ENCODE data around the gene CRYAB. TPM values are rescaled to one million over a fixed set of nuclear protein-coding genes. Genes with fewer than 3 reads are reported as not detected.
"Not testable (repeated sequence)": the region's sequence is repeated elsewhere in the genome, so short reads cannot be mapped to it uniquely, and the experiment has no call there.

The CRYAB gene
- total and polyA plus RNA-seq, 3 donors from 2014 or later: 18.4 to 116 (median 20.6) TPM

DNA sequence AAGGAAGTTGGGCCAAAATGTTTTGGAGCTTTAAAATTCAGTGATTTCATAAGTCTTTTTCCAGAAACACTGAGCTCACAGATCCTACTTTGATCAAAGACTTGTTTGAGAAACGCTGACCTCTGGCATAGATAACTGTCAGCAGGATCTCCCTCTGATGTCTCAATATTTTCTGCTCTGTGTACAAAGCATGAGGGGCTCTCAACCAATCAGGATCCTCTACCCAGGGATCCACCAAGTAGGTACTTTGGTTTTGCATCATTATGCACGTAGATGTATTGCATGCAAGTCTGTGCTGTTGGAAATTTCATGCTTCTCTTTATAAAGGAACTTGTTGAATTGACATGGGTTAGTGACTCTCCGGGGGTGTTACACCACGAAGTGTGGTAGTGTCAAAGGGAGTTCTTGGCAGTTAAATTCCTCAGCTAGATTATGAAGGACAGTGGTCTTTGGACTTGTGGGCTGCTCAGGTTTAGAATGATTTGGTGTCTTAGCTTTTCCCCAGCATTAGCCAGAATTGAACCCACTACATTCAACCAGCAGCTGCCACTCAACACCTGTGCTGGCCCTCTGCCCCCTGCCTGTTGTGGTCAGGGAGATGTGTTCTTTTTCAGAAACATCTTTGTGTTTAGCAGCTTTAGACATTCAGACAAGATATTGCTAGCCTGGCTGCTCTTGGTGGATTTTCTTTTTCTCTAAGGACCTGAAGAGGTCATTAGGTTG is 23.9 kb upstream of the CRYAB start:
- Histone ChIP-seq H3K27ac (no peak overlapping the region), H3K9me3 (no peaks in the 10 kb centered on the region), H3K36me3 (ENCODE audit: low read depth, missing control alignments) (no peaks in the 10 kb centered on the region), H3K27me3 (no peaks in the 10 kb centered on the region), H3K4me3 (no peak overlapping the region), H3K4me1 (peaks cover 13% of the 10 kb centered on the region)
- no peak for DNase-seq
- 60 to 68% methylated on average over 4 of the region's 4 CpGs for WGBS, 2 donors
- intact Hi-C loops (cut with DNase I; ENCODE audit: low total_unique reads): loop anchor here (5.0 kb wide), 1 partner anchor 42 kb away; no protein-coding TSS in a partner anchor
- TF ChIP-seq, protein P1, sequence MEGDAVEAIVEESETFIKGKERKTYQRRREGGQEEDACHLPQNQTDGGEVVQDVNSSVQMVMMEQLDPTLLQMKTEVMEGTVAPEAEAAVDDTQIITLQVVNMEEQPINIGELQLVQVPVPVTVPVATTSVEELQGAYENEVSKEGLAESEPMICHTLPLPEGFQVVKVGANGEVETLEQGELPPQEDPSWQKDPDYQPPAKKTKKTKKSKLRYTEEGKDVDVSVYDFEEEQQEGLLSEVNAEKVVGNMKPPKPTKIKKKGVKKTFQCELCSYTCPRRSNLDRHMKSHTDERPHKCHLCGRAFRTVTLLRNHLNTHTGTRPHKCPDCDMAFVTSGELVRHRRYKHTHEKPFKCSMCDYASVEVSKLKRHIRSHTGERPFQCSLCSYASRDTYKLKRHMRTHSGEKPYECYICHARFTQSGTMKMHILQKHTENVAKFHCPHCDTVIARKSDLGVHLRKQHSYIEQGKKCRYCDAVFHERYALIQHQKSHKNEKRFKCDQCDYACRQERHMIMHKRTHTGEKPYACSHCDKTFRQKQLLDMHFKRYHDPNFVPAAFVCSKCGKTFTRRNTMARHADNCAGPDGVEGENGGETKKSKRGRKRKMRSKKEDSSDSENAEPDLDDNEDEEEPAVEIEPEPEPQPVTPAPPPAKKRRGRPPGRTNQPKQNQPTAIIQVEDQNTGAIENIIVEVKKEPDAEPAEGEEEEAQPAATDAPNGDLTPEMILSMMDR (IDR thresholded peaks at IDR 0.05): no peak
- no peak for TF ChIP-seq POLR2A (IDR thresholded peaks at IDR 0.05)

DNA sequence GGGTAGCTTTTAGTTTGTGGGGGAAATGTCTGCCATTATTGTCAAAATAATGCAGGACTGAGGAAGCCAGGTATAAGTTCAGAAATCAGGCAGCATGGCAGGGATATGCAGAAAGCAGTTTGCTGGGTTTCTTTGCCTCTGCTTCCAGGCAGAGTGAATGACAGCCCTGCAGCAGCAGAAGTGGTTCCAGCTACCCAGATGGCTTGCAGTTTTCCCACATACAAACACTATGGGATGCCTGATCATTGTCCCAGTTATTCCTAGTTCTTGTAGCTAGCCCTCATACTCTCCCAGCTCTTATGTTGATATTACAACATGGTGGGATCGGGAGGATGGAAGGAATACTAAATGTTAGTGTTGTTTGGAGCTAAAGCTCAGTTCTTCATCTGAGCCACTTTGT is 22.7 kb upstream of the CRYAB start:
- intact Hi-C loops (cut with DNase I; ENCODE audit: low total_unique reads): no loop called here
- WGBS, 2 donors: 94 to 95% methylated on average over 1 of the region's 1 CpG

DNA sequence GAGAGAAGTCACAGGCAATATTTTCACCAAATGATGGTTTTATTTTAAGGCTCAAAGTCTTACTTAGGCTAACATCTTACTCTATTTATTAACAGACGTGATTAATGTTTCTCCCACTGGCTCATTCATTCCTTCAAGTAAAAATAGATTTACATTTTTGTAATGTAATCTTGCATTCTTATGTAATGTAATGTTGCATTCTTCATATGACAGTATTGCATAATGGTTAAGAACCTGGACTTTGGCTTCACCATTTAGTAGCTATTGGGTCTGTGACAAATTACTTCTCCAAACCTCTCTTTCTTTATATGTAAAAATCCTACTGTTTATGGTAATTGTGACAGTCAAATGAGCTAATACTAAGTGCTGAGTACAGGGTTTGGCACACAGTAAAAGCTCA is 22.3 kb upstream of the CRYAB start:
- 92 to 94% methylated on average over 1 of the region's 1 CpG for WGBS, 2 donors
- no peak for DNase-seq
- Histone ChIP-seq H3K4me1 (peaks cover 13% of the 10 kb centered on the region), H3K9me3 (no peaks in the 10 kb centered on the region), H3K4me3 (no peak overlapping the region), H3K36me3 (ENCODE audit: low read depth, missing control alignments) (no peaks in the 10 kb centered on the region), H3K27ac (no peak overlapping the region), H3K27me3 (no peaks in the 10 kb centered on the region)
- intact Hi-C loops (cut with DNase I; ENCODE audit: low total_unique reads): no loop called here
- TF ChIP-seq, protein P1 (IDR thresholded peaks at IDR 0.05): no peak

More for the DNA sequence above, 22.7 kb upstream of the CRYAB start:
- no peak overlapping the region for H3K4me3 ChIP-seq
- H3K9me3 ChIP-seq: no peaks in the 10 kb centered on the region
- no peaks in the 10 kb centered on the region for H3K36me3 ChIP-seq (ENCODE audit: low read depth, missing control alignments)
- no peak for TF ChIP-seq POLR2A (IDR thresholded peaks at IDR 0.05)
- TF ChIP-seq, protein P1 (IDR thresholded peaks at IDR 0.05): no peak
- no peak for DNase-seq
- no peaks in the 10 kb centered on the region for H3K27me3 ChIP-seq
- peaks cover 13% of the 10 kb centered on the region for H3K4me1 ChIP-seq
- no peak overlapping the region for H3K27ac ChIP-seq

DNA sequence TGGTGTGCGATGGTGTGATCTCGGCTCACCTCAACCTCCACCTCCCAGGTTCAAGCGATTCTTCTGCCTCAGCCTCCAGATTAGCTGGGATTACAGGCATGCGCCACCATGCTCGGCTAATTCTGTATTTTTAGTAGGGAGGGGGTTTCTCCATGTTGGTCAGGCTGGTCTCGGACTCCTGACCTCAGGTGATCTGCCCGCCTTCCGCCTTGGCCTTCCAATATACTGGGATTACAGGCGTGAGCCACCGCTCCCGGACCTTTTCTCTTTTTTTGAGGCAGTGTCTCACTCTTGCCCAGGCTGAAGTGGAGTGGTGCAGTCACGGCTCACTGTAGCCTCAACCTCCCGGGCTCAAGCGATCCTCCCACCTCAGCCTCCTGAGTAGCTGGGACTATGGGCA is 21.6 kb upstream of the CRYAB start:
- H3K9me3 ChIP-seq; DNase-seq; intact Hi-C loops (cut with DNase I; ENCODE audit: low total_unique reads); H3K27ac ChIP-seq; H3K27me3 ChIP-seq; H3K36me3 ChIP-seq (ENCODE audit: low read depth, missing control alignments); H3K4me3 ChIP-seq: not testable (repeated sequence)
- 93 to 95% methylated on average over 14 of the region's 14 CpGs for WGBS, 2 donors
- peaks cover 13% of the 10 kb centered on the region for H3K4me1 ChIP-seq

DNA sequence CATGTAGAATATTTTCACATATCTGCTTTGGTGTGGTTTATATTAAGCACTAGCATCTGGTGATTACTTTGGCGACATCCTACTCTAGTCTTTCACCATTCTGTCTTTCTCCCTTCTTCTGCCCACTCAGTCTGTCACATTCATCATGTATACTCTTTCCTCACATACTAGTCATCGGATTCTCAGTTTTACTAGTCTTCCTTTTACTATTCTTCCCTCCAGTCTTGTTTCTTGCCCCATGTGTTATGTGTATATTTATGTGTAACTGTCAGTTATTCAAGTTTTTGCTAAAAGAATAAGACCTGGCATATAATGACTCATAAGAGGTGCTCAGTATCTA is 21.0 kb upstream of the CRYAB start:
- WGBS, 2 donors: 83 to 88% methylated on average over 2 of the region's 2 CpGs
- Histone ChIP-seq H3K27ac (no peak overlapping the region), H3K27me3 (no peaks in the 10 kb centered on the region), H3K36me3 (ENCODE audit: low read depth, missing control alignments) (no peaks in the 10 kb centered on the region), H3K4me1 (peaks cover 13% of the 10 kb centered on the region), H3K4me3 (no peak overlapping the region), H3K9me3 (no peaks in the 10 kb centered on the region)
- DNase-seq: no peak
- TF ChIP-seq POLR2A (IDR thresholded peaks at IDR 0.05): no peak
- TF ChIP-seq, protein P1 (IDR thresholded peaks at IDR 0.05): no peak
- intact Hi-C loops (cut with DNase I; ENCODE audit: low total_unique reads): no loop called here

Data from testis (tissue), 3 donors.